Measurements from ENCODE around the gene TTC21B.

TTC21B gene

DNA sequence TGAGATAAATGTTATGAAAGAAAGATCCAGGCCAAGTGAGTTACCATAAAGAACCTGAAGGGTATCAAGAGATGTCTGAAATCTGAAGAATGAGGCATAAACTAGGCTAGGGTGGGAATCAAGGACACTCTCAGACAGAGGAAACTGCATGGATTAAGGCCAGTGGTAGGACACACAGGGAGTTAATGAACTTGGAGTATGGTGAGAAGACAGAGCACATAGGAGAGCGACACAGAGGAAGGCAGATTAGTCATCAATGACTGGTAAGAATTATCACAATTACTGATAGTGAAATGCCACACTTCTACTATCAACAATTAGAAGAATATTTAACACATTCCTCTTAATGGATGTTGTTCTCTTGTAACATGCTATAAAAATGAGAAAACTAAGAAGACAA lies 76.9 kb downstream of the TTC21B start:
- H3K27me3 ChIP-seq (ENCODE audit: control insufficient read depth, insufficient read depth, low read length): no peaks in the 10 kb centered on the region
- no peak for TF ChIP-seq CTCF (IDR thresholded peaks at IDR 0.05)
- H3K4me1 ChIP-seq: no peaks in the 10 kb centered on the region
- H3K4me3 ChIP-seq (ENCODE audit: low read depth, low read length): no peak overlapping the region
- H3K36me3 ChIP-seq (ENCODE audit: control insufficient read depth, insufficient read depth, low read length): no peaks in the 10 kb centered on the region
- H3K9ac ChIP-seq: no peak overlapping the region
- H3K9me3 ChIP-seq (ENCODE audit: control insufficient read depth, low read length): no peaks in the 10 kb centered on the region
- H3K79me2 ChIP-seq: no peaks in the 10 kb centered on the region
- H2AFZ ChIP-seq: no peak overlapping the region
- H3K4me2 ChIP-seq (ENCODE audit: low read length): no peak overlapping the region
- H3K27ac ChIP-seq: no peak overlapping the region

DNA sequence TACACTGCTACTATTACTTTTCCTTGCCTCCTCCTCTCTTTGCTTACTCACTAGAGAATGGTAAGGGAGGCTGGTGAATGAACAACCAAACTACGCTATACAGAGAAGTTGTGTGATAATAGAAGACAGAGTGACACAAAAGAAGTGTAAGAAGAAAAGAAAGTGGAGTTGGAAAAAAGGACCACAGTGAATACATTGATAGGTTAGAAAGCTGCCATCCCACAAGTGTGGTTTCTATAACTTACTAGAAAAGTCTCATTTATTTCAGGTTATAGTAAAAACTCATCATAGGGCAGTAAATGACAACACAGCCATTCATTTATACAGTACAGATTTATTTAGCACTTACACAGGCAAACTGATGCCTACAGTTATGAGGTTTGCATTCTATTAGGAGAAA lies 77.3 kb downstream of the TTC21B start:
- H3K4me3 ChIP-seq (ENCODE audit: low read depth, low read length): no peak overlapping the region
- H3K27ac ChIP-seq: no peak overlapping the region

DNA sequence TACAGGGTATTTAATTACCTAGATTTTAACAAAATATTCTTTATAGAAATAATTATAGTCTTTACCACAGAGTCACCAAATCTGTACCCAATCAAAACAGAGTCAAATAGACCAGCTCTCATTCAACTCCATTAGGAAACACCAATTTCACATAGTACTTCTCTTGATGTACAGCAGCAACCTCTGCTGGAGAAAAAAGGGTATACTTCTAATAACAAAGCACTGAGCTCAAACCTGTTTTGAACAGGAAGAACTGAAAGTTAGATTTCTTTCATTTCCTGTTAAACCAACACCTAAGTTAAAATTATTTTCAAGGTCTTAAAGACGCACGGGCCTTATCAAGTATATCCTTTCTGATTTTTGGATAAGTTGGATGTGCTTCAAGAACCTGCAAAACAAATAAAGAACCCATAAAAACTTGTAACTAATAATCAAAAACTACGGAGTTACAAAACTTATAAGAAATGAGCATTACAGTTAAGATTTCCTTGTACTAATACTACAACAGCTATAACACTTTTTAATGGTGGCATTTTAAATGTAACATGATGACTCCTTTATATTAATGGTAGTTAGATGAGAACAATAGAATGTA lies 79.0 kb downstream of the TTC21B start:
- H3K4me1 ChIP-seq: no peaks in the 10 kb centered on the region

More for the DNA sequence above, 77.3 kb downstream of the TTC21B start:
- no peaks in the 10 kb centered on the region for H3K27me3 ChIP-seq (ENCODE audit: control insufficient read depth, insufficient read depth, low read length)
- H3K9me3 ChIP-seq (ENCODE audit: control insufficient read depth, low read length): no peaks in the 10 kb centered on the region
- no peaks in the 10 kb centered on the region for H3K4me1 ChIP-seq
- H3K9ac ChIP-seq: no peak overlapping the region
- H3K36me3 ChIP-seq (ENCODE audit: control insufficient read depth, insufficient read depth, low read length): no peaks in the 10 kb centered on the region
- H2AFZ ChIP-seq: no peak overlapping the region
- TF ChIP-seq CTCF (IDR thresholded peaks at IDR 0.05): no peak
- no peak overlapping the region for H3K4me2 ChIP-seq (ENCODE audit: low read length)
- H3K79me2 ChIP-seq: no peaks in the 10 kb centered on the region

DNA sequence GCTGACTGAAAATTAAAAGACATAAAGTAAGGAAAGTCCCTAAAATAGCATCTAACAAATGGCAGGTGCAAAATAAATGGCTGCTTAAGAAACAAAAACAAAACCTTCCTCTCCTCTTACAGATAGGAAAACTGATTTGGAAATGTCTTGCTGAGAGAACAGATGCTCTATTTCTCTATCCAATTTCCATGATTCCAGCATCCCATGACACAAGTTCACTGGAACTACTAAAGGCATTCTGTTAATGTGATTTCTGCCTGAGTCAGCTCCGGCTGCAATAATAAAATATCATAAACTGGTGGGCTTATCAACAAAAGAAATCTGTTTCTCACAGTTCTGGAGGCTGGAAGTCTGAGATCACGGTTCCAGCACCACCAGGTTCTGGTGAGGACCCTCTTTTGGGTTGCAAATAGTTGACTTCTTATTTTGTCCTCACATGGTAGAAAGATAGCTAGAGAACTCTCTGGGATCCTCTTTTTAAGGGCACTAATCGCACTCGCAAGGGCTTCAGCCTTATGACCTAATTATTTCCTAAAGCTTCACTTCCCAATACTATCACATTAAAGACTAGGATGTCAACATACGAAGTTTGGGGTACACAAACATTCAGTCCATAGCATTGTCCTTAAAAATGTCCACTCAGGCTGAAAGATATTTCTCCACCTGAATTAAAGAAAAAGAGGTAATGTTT lies 81.3 kb downstream of the TTC21B start:
- Histone ChIP-seq H3K9ac (no peak overlapping the region), H3K4me2 (ENCODE audit: low read length) (no peak overlapping the region), H3K4me1 (no peaks in the 10 kb centered on the region), H3K79me2 (no peaks in the 10 kb centered on the region), H2AFZ (no peak overlapping the region), H3K36me3 (ENCODE audit: control insufficient read depth, insufficient read depth, low read length) (no peaks in the 10 kb centered on the region), H3K27ac (no peak overlapping the region), H3K9me3 (ENCODE audit: control insufficient read depth, low read length) (no peaks in the 10 kb centered on the region), H3K27me3 (ENCODE audit: control insufficient read depth, insufficient read depth, low read length) (no peaks in the 10 kb centered on the region), H3K4me3 (ENCODE audit: low read depth, low read length) (no peak overlapping the region)
- no peak for TF ChIP-seq CTCF (IDR thresholded peaks at IDR 0.05)

More for the DNA sequence above, 79.0 kb downstream of the TTC21B start:
- H3K9me3 ChIP-seq (ENCODE audit: control insufficient read depth, low read length): no peaks in the 10 kb centered on the region
- H3K36me3 ChIP-seq (ENCODE audit: control insufficient read depth, insufficient read depth, low read length): no peaks in the 10 kb centered on the region
- no peak overlapping the region for H3K4me3 ChIP-seq (ENCODE audit: low read depth, low read length)
- H2AFZ ChIP-seq: no peak overlapping the region
- peak; percentile 66 for TF ChIP-seq CTCF (IDR thresholded peaks at IDR 0.05)
- no peaks in the 10 kb centered on the region for H3K79me2 ChIP-seq
- no peak overlapping the region for H3K9ac ChIP-seq
- H3K4me2 ChIP-seq (ENCODE audit: low read length): no peak overlapping the region
- no peak overlapping the region for H3K27ac ChIP-seq
- no peaks in the 10 kb centered on the region for H3K27me3 ChIP-seq (ENCODE audit: control insufficient read depth, insufficient read depth, low read length)

DNA sequence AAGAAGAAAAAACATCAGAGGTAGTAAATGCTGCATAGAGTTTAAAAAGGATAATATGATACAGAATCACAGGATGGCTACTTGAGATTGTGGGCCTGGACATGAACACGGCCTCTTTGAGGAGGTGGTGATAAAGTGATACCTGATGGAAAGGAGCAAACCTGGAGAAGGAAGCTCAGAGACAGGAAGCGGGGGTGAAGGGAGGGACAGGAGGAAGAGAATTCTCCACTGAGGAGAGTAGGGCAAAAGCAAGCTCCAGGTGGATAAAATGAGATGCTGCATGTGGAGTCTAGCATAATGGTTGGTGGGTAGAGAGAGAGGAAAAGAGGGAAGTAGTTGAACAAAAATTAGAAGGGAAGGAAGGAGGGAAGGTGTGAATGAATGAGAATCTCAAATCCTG lies 82.6 kb downstream of the TTC21B start:
- no peaks in the 10 kb centered on the region for H3K4me1 ChIP-seq
- no peak overlapping the region for H3K9ac ChIP-seq
- H3K4me3 ChIP-seq (ENCODE audit: low read depth, low read length): no peak overlapping the region
- H3K27me3 ChIP-seq (ENCODE audit: control insufficient read depth, insufficient read depth, low read length): no peaks in the 10 kb centered on the region
- no peak overlapping the region for H2AFZ ChIP-seq
- no peak overlapping the region for H3K4me2 ChIP-seq (ENCODE audit: low read length)
- TF ChIP-seq CTCF (IDR thresholded peaks at IDR 0.05): no peak
- H3K27ac ChIP-seq: no peak overlapping the region
- H3K9me3 ChIP-seq (ENCODE audit: control insufficient read depth, low read length): no peaks in the 10 kb centered on the region
- H3K79me2 ChIP-seq: no peaks in the 10 kb centered on the region
- no peaks in the 10 kb centered on the region for H3K36me3 ChIP-seq (ENCODE audit: control insufficient read depth, insufficient read depth, low read length)

Data from parathyroid adenoma (tissue), 2 donors.